Panc1 (cell line): ENCODE data around the gene NXPH2. TPM values are rescaled to one million over a fixed set of nuclear protein-coding genes. Genes with fewer than 3 reads are reported as not detected.

Source experiments
- ATAC-seq: fragments of 200-7000 bp; cut with Tn5 transposase; 2 replicates; pipeline ENCODE4 v1.9.1; 2020; ENCODE audit warnings: mild to moderate bottlenecking, moderate library complexity
- BruUV-seq: library from RNA; stranded (reverse); fragments of 400-500 nt; replicated peaks from 2 replicates; lab custom pipeline; 2021; lab: Mats Ljungman, UMichigan
- CTCF ChIA-PET: fragments of 300-600 bp; sonication (Branson Sonifier 250); formaldehyde crosslinking; loops from one replicate; lab custom pipeline; 2022; ENCODE audit warnings: antibody characterized with exemption; lab: Charles Lee
- POLR2A ChIA-PET: fragments of 300-600 bp; sonication (Branson Sonifier 250); formaldehyde crosslinking; loops from one replicate; lab custom pipeline; 2022; ENCODE audit warnings: antibody characterized with exemption; lab: Charles Lee
- DNase-seq: peaks from one replicate; pipeline ENCODE4 v3.0.0-alpha.2; 2010; ENCODE audit warnings: low read depth, low spot score
- H3K27ac ChIP-seq: 2 replicates; pipeline ENCODE4 v1.5.1; 2011; ENCODE audit warnings: mild to moderate bottlenecking, low read length, inconsistent platforms
- H3K27me3 ChIP-seq: fragments of 200-500 bp; sonication (Bioruptor generic); 2 replicates; pipeline ENCODE4 v1.6.0; 2014; ENCODE audit warnings: low read length, inconsistent platforms; ENCODE audit not compliant: control insufficient read depth, insufficient read depth
- H3K36me3 ChIP-seq: fragments of 200-500 bp; sonication (Bioruptor generic); 2 replicates; pipeline ENCODE4 v1.5.1; 2014; ENCODE audit warnings: inconsistent platforms, mild to moderate bottlenecking, low read length, moderate library complexity; ENCODE audit not compliant: control insufficient read depth, insufficient read depth
- H3K4me1 ChIP-seq: 2 replicates; pipeline ENCODE4 v1.5.1; 2011; ENCODE audit warnings: inconsistent platforms, mild to moderate bottlenecking, low read length, moderate library complexity; ENCODE audit not compliant: control insufficient read depth, insufficient read depth
- H3K4me3 ChIP-seq, 2 experiments: 2 replicates each; pipeline ENCODE4 v1.5.1; 2011 to 2012; ENCODE audit warnings: low read depth in 2 of 2, low read length in 2 of 2, mild to moderate bottlenecking in 2 of 2, inconsistent platforms in 1 of 2, moderate library complexity in 1 of 2
- H3K9me3 ChIP-seq: fragments of 200-500 bp; sonication (Bioruptor generic); 2 replicates; pipeline ENCODE4 v1.5.1; 2014; ENCODE audit warnings: low read depth, mild to moderate bottlenecking, inconsistent platforms, low read length, moderate library complexity; ENCODE audit not compliant: control insufficient read depth, insufficient read depth
- POLR2AphosphoS5 ChIP-seq: IDR thresholded peaks from 2 replicates; pipeline ENCODE4 v1.6.1; 2012; ENCODE audit warnings: mild to moderate bottlenecking, low read depth, low read length, moderate library complexity
- SIN3A ChIP-seq: IDR thresholded peaks from 2 replicates; pipeline ENCODE4 v1.6.1; 2012; ENCODE audit warnings: low read depth, mild to moderate bottlenecking, low read length, moderate library complexity, borderline replicate concordance; ENCODE audit not compliant: insufficient read depth
- TCF7L2 ChIP-seq: IDR thresholded peaks from 2 replicates; pipeline ENCODE4 v1.6.1; 2011; ENCODE audit warnings: mild to moderate bottlenecking, low read depth, low read length, inconsistent platforms
- in situ Hi-C: cut with HindIII; loops from 2 replicates; pipeline ENCODE4 v1.10.0; 2016; ENCODE audit warnings: low sequenced_read_pairs, low pct_unique_long_range_greater_than_20kb
- intact Hi-C: fragments of 100-400 bp; cut with micrococcal nuclease; formaldehyde crosslinking; loops from one replicate; pipeline ENCODE4 v1.10.0; 2022; ENCODE audit not compliant: unreplicated experiment
- total RNA-seq: library from RNA; stranded (reverse); gene quantifications from one replicate; pipeline ENCODE4 v1.2.1, GENCODE V29; 2021; ENCODE audit not compliant: unreplicated experiment
- TF ChIP-seq, protein P1 (sequence below): fragments of 450-650 bp; IDR thresholded peaks from 2 replicates; pipeline ENCODE4 v1.5.1; 2017; ENCODE audit warnings: mild to moderate bottlenecking
- TF ChIP-seq, protein P2 (sequence below), 2 experiments: IDR thresholded peaks; 2 replicates each; pipeline ENCODE4 v1.6.1; 2011 to 2012; ENCODE audit warnings: low read depth in 2 of 2, control low read depth in 1 of 2, low read length in 1 of 2, mild to moderate bottlenecking in 1 of 2, moderate library complexity in 1 of 2; ENCODE audit not compliant: insufficient read depth in 1 of 2

The NXPH2 gene
- total RNA-seq, 1 experiment from 2014 or later = 5.4 TPM

DNA sequence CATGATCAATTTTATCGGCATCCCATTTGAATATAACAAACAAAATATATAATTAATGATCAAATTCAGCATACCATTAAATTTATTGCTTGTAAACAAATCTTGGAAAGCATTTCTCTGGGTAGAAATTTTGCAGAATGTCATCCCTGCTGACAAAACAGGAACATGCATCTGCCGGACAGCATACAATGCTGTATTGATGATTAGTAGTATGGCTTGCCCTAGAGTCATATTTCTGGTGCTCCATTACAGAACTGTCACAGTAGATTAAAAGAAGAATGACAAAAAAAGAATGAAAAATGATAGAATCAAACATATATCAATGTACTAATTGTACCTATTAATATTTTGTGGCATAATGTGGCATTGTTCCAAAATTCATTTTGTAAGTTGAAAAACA, 98.0 kb downstream of the NXPH2 start:
- BruUV-seq = no TSS peak
- Histone ChIP-seq H3K4me1 (no peaks in the 10 kb centered on the region; the same call in 1 of the 2 replicates), H3K4me3 (no peak overlapping the region), H3K27ac (no peak overlapping the region), H3K27me3 (no peaks in the 10 kb centered on the region), H3K9me3 (no peaks in the 10 kb centered on the region), H3K36me3 (no peaks in the 10 kb centered on the region)
- POLR2A ChIA-PET = no interaction called here
- in situ Hi-C loops = no loop called here
- ATAC-seq (no peak), DNase-seq (no peak)
- CTCF ChIA-PET = no interaction called here
- TF ChIP-seq SIN3A (no peak), TCF7L2 (no peak), POLR2AphosphoS5 (no peak)
- TF ChIP-seq, protein P1, sequence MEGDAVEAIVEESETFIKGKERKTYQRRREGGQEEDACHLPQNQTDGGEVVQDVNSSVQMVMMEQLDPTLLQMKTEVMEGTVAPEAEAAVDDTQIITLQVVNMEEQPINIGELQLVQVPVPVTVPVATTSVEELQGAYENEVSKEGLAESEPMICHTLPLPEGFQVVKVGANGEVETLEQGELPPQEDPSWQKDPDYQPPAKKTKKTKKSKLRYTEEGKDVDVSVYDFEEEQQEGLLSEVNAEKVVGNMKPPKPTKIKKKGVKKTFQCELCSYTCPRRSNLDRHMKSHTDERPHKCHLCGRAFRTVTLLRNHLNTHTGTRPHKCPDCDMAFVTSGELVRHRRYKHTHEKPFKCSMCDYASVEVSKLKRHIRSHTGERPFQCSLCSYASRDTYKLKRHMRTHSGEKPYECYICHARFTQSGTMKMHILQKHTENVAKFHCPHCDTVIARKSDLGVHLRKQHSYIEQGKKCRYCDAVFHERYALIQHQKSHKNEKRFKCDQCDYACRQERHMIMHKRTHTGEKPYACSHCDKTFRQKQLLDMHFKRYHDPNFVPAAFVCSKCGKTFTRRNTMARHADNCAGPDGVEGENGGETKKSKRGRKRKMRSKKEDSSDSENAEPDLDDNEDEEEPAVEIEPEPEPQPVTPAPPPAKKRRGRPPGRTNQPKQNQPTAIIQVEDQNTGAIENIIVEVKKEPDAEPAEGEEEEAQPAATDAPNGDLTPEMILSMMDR = no peak
- TF ChIP-seq, protein P2, sequence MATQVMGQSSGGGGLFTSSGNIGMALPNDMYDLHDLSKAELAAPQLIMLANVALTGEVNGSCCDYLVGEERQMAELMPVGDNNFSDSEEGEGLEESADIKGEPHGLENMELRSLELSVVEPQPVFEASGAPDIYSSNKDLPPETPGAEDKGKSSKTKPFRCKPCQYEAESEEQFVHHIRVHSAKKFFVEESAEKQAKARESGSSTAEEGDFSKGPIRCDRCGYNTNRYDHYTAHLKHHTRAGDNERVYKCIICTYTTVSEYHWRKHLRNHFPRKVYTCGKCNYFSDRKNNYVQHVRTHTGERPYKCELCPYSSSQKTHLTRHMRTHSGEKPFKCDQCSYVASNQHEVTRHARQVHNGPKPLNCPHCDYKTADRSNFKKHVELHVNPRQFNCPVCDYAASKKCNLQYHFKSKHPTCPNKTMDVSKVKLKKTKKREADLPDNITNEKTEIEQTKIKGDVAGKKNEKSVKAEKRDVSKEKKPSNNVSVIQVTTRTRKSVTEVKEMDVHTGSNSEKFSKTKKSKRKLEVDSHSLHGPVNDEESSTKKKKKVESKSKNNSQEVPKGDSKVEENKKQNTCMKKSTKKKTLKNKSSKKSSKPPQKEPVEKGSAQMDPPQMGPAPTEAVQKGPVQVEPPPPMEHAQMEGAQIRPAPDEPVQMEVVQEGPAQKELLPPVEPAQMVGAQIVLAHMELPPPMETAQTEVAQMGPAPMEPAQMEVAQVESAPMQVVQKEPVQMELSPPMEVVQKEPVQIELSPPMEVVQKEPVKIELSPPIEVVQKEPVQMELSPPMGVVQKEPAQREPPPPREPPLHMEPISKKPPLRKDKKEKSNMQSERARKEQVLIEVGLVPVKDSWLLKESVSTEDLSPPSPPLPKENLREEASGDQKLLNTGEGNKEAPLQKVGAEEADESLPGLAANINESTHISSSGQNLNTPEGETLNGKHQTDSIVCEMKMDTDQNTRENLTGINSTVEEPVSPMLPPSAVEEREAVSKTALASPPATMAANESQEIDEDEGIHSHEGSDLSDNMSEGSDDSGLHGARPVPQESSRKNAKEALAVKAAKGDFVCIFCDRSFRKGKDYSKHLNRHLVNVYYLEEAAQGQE (IDR thresholded peaks at IDR 0.05; ENCODE audit: insufficient read depth in 1 of 2, low read depth in 2 of 2, low read length in 1 of 2) = no peak
- intact Hi-C loops = no loop called here

DNA sequence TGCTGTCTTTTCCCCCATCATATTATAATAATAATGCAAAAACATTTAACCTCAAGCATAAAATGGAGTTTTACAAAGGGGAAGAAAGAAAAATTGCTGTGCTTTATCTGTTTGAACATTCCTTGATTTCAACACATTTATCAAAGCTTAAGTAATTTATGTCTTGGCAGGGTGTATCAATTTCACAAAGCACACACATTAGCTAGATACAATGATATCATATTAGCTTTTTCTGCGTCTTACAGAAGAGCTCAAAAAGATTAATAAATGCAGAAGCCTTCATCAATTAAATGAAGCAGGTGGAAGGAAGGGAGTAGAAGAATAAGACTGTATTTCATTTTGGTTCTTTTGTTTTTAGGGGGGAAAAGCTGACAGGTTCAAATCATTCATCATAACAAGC, 103.0 kb downstream of the NXPH2 start:
- ATAC-seq (no peak), DNase-seq (no peak)
- ChIA-PET CTCF (interaction anchor here (0.6 kb wide), 1 partner anchor 202 kb away, joined by 3 read pairs; no protein-coding TSS in a partner anchor), POLR2A (no interaction called here)
- Histone ChIP-seq H3K4me1 (no peaks in the 10 kb centered on the region), H3K9me3 (no peaks in the 10 kb centered on the region), H3K27me3 (no peaks in the 10 kb centered on the region), H3K4me3 (no peak overlapping the region), H3K36me3 (no peaks in the 10 kb centered on the region), H3K27ac (no peak overlapping the region)
- intact Hi-C loops (no loop called here), in situ Hi-C loops (no loop called here)
- TF ChIP-seq TCF7L2 (no peak), SIN3A (no peak), POLR2AphosphoS5 (no peak)
- TF ChIP-seq, protein P1 = no peak
- TF ChIP-seq, protein P2 (IDR thresholded peaks at IDR 0.05; ENCODE audit: insufficient read depth in 1 of 2, low read depth in 2 of 2, low read length in 1 of 2) = no peak
- BruUV-seq = no TSS peak
